Stomach (tissue), 9 donors: ENCODE measurements around the gene TSPAN32. TPM values are rescaled to one million over a fixed set of nuclear protein-coding genes. Genes with fewer than 3 reads are reported as not detected.

Experiments
- DNase-seq, 2 donors: peaks; one replicate each; pipeline versions ENCODE4 v3.0.0 to v3.0.0-alpha.2; 2013 to 2019
- H3K27ac ChIP-seq, 5 donors: fragments of 200-600 bp in 4 of 5; sonication (generic) in 4 of 5; one replicate each; pipeline ENCODE4 v1.5.1; 2013 to 2019; ENCODE audit warnings: mild to moderate bottlenecking in 1 of 5, moderate library complexity in 1 of 5
- H3K27me3 ChIP-seq, 3 donors: fragments of 200-600 bp; sonication (generic); one replicate each; pipeline ENCODE4 v1.5.1; 2017 to 2019; ENCODE audit warnings: mixed run types in 1 of 3
- H3K36me3 ChIP-seq, 4 donors: fragments of 200-600 bp; sonication (generic); 1 replicate in 3 of 4; 2 replicates in 1 of 4; pipeline ENCODE4 v1.5.1; 2016 to 2019
- H3K4me1 ChIP-seq, 4 donors: fragments of 200-600 bp; sonication (generic); one replicate each; pipeline ENCODE4 v1.5.1; 2016 to 2019
- H3K4me3 ChIP-seq, 4 donors: fragments of 200-600 bp; sonication (generic) in 3 of 4; one replicate each; pipeline ENCODE4 v1.5.1; 2016 to 2019; ENCODE audit warnings: mild to moderate bottlenecking in 1 of 4
- H3K9me3 ChIP-seq, 4 donors: fragments of 200-600 bp; sonication (generic); one replicate each; pipeline ENCODE4 v1.5.1; 2016 to 2019
- EP300 ChIP-seq: sonication (generic); formaldehyde crosslinking; IDR thresholded peaks from one replicate; pipeline ENCODE4 v1.6.1; 2017; ENCODE audit warnings: antibody characterized with exemption
- POLR2A ChIP-seq, 4 donors: fragments of 450-650 bp; IDR thresholded peaks; one replicate each; pipeline ENCODE4 v1.6.1; 2016; ENCODE audit warnings: antibody characterized with exemption in 4 of 4, control low read depth in 2 of 4, mild to moderate bottlenecking in 1 of 4, moderate library complexity in 1 of 4
- POLR2AphosphoS5 ChIP-seq, 3 donors: sonication (generic); formaldehyde crosslinking; IDR thresholded peaks; one replicate each; pipeline ENCODE4 v1.6.1; 2016; ENCODE audit warnings: antibody characterized with exemption in 3 of 3
- WGBS, 5 donors: extraction: QIAGEN DNeasy Blood & Tissue Kit in 3 of 5; methylation state at CpG; one replicate each; pipeline versions ENCODE4 v1.1.5 to v1.1.7; 2013 to 2018; 5-methylcytosine and 5-hydroxymethylcytosine counted together
- intact Hi-C: fragments of 100-400 bp; cut with DNase I; formaldehyde crosslinking; loops from one replicate; pipeline ENCODE4 v1.15.1; 2023; ENCODE audit warnings: low total_unique reads
- polyA plus RNA-seq, 3 donors: library from polyadenylated mRNA; stranded (reverse); fragments of 200-250 nt; gene quantifications; one replicate each; pipeline ENCODE4 v1.2.3, GENCODE V29; 2013
- total RNA-seq, 5 donors: library from RNA; depleted of rRNA; stranded (reverse); fragments of >200 nt; gene quantifications; one replicate each; pipeline versions ENCODE4 v1.1.0 to v1.2.3, GENCODE V29; 2014 to 2016
- TF ChIP-seq, protein P1 (sequence below), 7 experiments: fragments of 450-650 bp in 4 of 7; fragments of 200-600 bp in 3 of 7; sonication (generic) in 3 of 7; IDR thresholded peaks; one replicate each; pipeline ENCODE4 v1.5.1; 2016 to 2019; ENCODE audit warnings: antibody characterized with exemption in 7 of 7, control low read depth in 2 of 7, mild to moderate bottlenecking in 1 of 7
- donor health status: healthy with polysubstance abuse.
- donor health status: Bipolar disorder and iron deficiency.
- donor health status: healthy.

TSPAN32 gene
- total and polyA plus RNA-seq, 8 donors, result 1.1 to 9.0 (median 2.3) TPM; not detected in 4

DNA sequence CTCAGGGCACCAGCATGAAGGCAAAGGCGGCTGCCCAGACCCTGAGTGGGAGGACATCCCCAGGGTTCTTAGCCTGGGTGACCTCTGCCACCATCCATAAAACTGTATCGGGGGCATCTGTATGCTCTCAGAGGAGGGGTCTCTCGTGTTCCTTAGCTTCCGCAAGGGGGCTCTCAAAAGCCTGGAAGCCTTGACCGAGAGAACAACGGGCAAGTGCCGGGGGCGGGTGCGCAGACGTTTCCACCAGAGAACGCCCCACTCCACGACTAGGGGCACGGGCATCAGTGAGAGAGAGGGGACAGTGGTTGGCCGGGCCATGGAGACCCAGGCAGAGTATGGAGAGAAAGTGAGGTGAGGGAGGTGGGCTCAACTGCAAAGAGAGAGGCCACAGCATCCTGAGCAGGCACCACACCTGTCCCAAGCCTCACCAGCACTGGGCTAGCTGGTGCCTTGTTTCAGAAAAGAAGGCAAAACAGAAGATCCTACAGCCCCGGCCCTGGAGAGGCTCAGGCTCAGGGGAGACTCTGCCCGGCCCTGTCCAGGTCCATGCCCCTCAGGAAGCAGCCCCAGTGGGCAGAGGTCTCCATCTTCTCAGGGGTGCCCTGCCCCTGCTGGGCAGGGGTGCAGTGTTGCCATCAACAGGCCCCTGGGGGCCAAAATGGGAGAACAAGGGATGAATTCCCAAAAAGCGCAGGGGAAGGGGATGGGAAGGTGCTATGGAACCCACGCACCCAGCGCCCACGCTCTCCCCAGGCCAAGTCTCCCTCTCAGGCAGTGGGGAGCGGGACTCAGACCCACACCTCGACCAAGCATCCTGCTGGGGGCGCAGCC, 5.9 kb downstream of the TSPAN32 start:
- Histone ChIP-seq H3K36me3 (no peaks in the 10 kb centered on the region), H3K4me1 (peaks cover 46 to 69% (median 53%) of the 10 kb centered on the region in 4 donors), H3K4me3 (no peak overlapping the region), H3K27ac (peak overlapping the region in 4 of 5 donors; percentile 33 to 89 (median 83)), H3K27me3 (no peaks in the 10 kb centered on the region), H3K9me3 (no peaks in the 10 kb centered on the region)
- intact Hi-C loops, result loop anchor here (2.0 to 10.0 kb wide), 2 partner anchors 115 to 577 kb away; partner anchors contain the start of gene CDKN1C
- DNase-seq, result no peak
- WGBS, 5 donors, result 87 to 91% (median 89%) methylated on average over 22 to 23 of the region's 23 CpGs
- TF ChIP-seq, protein P1, sequence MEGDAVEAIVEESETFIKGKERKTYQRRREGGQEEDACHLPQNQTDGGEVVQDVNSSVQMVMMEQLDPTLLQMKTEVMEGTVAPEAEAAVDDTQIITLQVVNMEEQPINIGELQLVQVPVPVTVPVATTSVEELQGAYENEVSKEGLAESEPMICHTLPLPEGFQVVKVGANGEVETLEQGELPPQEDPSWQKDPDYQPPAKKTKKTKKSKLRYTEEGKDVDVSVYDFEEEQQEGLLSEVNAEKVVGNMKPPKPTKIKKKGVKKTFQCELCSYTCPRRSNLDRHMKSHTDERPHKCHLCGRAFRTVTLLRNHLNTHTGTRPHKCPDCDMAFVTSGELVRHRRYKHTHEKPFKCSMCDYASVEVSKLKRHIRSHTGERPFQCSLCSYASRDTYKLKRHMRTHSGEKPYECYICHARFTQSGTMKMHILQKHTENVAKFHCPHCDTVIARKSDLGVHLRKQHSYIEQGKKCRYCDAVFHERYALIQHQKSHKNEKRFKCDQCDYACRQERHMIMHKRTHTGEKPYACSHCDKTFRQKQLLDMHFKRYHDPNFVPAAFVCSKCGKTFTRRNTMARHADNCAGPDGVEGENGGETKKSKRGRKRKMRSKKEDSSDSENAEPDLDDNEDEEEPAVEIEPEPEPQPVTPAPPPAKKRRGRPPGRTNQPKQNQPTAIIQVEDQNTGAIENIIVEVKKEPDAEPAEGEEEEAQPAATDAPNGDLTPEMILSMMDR (IDR thresholded peaks at IDR 0.05), result no peak
- TF ChIP-seq POLR2AphosphoS5 (IDR thresholded peaks at IDR 0.05) (no peak), POLR2A (IDR thresholded peaks at IDR 0.05) (no peak), EP300 (no peak)

DNA sequence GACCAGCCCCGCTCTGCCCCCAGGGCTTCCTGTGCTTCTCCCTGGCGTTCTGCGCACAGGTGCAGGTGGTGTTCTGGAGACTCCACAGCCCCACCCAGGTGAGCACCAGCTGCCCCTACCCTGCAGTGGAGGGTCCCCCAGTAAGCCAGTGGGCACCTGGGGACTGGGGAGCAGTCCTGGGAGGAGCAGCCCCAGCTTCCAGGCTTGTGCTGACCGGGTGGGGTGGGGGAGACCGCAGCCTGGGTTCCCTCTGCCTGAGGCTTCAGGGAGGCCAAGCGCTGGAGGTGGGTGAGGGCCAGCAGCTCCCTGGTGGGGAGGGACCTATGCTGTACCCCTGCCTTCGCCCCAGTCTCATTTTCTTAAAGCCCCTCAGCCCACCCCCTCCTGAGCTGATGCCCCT, 6.9 kb downstream of the TSPAN32 start:
- peaks cover 36 to 69% (median 47%) of the 10 kb centered on the region in 4 donors for H3K4me1 ChIP-seq
- DNase-seq, result no peak
- TF ChIP-seq POLR2AphosphoS5 (IDR thresholded peaks at IDR 0.05) (no peak), EP300 (no peak), POLR2A (IDR thresholded peaks at IDR 0.05) (no peak)
- TF ChIP-seq, protein P1 (IDR thresholded peaks at IDR 0.05), result no peak
- no peak overlapping the region for H3K4me3 ChIP-seq
- WGBS, 5 donors, result 80 to 97% (median 81%) methylated on average over 2 to 7 of the region's 7 CpGs
- H3K27me3 ChIP-seq, result no peaks in the 10 kb centered on the region
- peak overlapping the region in 2 of 5 donors; percentile 13 to 20 for H3K27ac ChIP-seq
- H3K9me3 ChIP-seq, result no peaks in the 10 kb centered on the region
- no peaks in the 10 kb centered on the region for H3K36me3 ChIP-seq
- intact Hi-C loops, result loop anchor here (10.0 kb wide), 1 partner anchor 576 kb away; the partner anchor contains the start of gene CDKN1C

GRCh38 chr11:2309251-2310072, 7.6 kb downstream of the TSPAN32 start:
- no peak for TF ChIP-seq EP300
- TF ChIP-seq, protein P1 (IDR thresholded peaks at IDR 0.05), result no peak
- TF ChIP-seq POLR2A (IDR thresholded peaks at IDR 0.05), result no peak
- no peak for TF ChIP-seq POLR2AphosphoS5 (IDR thresholded peaks at IDR 0.05)
- no peaks in the 10 kb centered on the region for H3K27me3 ChIP-seq
- H3K36me3 ChIP-seq, result no peaks in the 10 kb centered on the region
- H3K4me3 ChIP-seq, result no peak overlapping the region
- intact Hi-C loops, result loop anchor here (10.0 kb wide), 1 partner anchor 575 kb away; the partner anchor contains the start of gene CDKN1C
- peaks cover 34 to 69% (median 47%) of the 10 kb centered on the region in 4 donors for H3K4me1 ChIP-seq
- H3K9me3 ChIP-seq, result no peaks in the 10 kb centered on the region
- DNase-seq, result no peak
- peak overlapping the region in 2 of 5 donors; percentile 13 to 20 for H3K27ac ChIP-seq
- WGBS, 5 donors, result 81 to 84% (median 83%) methylated on average over 10 to 19 of the region's 19 CpGs; no CpG with 5 or more reads in 1 of the 5 donors
